Activated CD8-positive, alpha-beta memory T cell treated with anti-CD3 and anti-CD28 coated beads, Interleukin-2, amount 10 ng/mL, durations not matched to agents 7 days and 5 days (primary cell): Measurements from ENCODE around the gene GLIPR2. TPM values are rescaled to one million over a fixed set of nuclear protein-coding genes. Genes with fewer than 3 reads are reported as not detected.
"Not testable (repeated sequence)": the region's sequence is repeated elsewhere in the genome, so short reads cannot be mapped to it uniquely, and the experiment has no call there.

Experiments used
- ATAC-seq: fragments of 150-1000 bp; cut with Tn5 transposase; one replicate; pipeline ENCODE4 v1.10.0; 2021; ENCODE audit warnings: moderate library complexity
- CTCF ChIA-PET: fragments of 350-600 bp; sonication (Branson Sonifier 250); formaldehyde crosslinking; loops from one replicate; lab custom pipeline; 2021; ENCODE audit warnings: antibody characterized with exemption; lab: Charles Lee
- DNase-seq: peaks from one replicate; pipeline ENCODE4 v3.0.0-alpha.2; 2020
- H3K27ac Mint-ChIP-seq: one replicate; pipeline ENCODE4 v1.8.0; 2021; ENCODE audit warnings: mild to moderate bottlenecking, mixed read lengths
- H3K27me3 Mint-ChIP-seq: one replicate; pipeline ENCODE4 v1.8.0; 2021; ENCODE audit warnings: mixed read lengths
- H3K36me3 Mint-ChIP-seq: one replicate; pipeline ENCODE4 v1.8.0; 2021; ENCODE audit warnings: mild to moderate bottlenecking, mixed read lengths
- H3K4me1 Mint-ChIP-seq: one replicate; pipeline ENCODE4 v1.8.0; 2021; ENCODE audit warnings: mixed read lengths
- H3K4me3 Mint-ChIP-seq: one replicate; pipeline ENCODE4 v1.8.0; 2021; ENCODE audit warnings: mild to moderate bottlenecking, moderate library complexity, mixed read lengths
- H3K9me3 Mint-ChIP-seq: one replicate; pipeline ENCODE4 v1.8.0; 2022; ENCODE audit warnings: low read depth, mixed read lengths
- total RNA-seq, 2 experiments: library from RNA; stranded (reverse); gene quantifications; one replicate each; pipeline ENCODE4 v1.2.3, GENCODE V29; 2021

The GLIPR2 gene
- total RNA-seq, result 10 to 100 TPM; 28.4 to 49.8 TPM

GRCh38 chr9:36136272-36136893 lies at the start of gene GLIPR2:
Gene GLIPR2, plus strand, starts transcription at chr9:36136733. Its CDS starts 46 bp downstream, at chr9:36136779.
- Mint-ChIP-seq H3K4me3 (peak within 1 kb of the TSS; percentile 99), H3K27me3 (peaks cover 19% of the 10 kb centered on the region), H3K27ac (peak within 1 kb of the TSS; percentile 66), H3K36me3 (peaks cover 5% of the 10 kb centered on the region), H3K9me3 (no peaks in the 10 kb centered on the region), H3K4me1 (peaks cover 46% of the 10 kb centered on the region)
- CTCF ChIA-PET, result interaction anchor here (0.9 to 5.4 kb wide), 11 partner anchors 8 to 128 kb away, joined by 3 to 49 read pairs (median 5); no protein-coding TSS in a partner anchor
- peak; percentile 99 for ATAC-seq
- DNase-seq, result peak; percentile 85

- CTCF ChIA-PET, result interaction anchor here (1.8 to 3.0 kb wide), 3 partner anchors 14 to 16 kb away, joined by 6 to 9 read pairs (median 6); no protein-coding TSS in a partner anchor
- not testable (repeated sequence) for H3K9me3 Mint-ChIP-seq, H3K27me3 Mint-ChIP-seq, H3K4me3 Mint-ChIP-seq, ATAC-seq, H3K27ac Mint-ChIP-seq, H3K4me1 Mint-ChIP-seq, DNase-seq
- H3K36me3 Mint-ChIP-seq, result peaks cover 23% of the 10 kb centered on the region
Measured at GRCh38 chr9:36087054-36087453, 49.5 kb upstream of the GLIPR2 start.

GRCh38 chr9:36088020-36088419 lies 48.5 kb upstream of the GLIPR2 start:
- DNase-seq (no peak), ATAC-seq (no peak)
- Mint-ChIP-seq H3K9me3 (peaks cover 6% of the 10 kb centered on the region), H3K36me3 (peaks cover 29% of the 10 kb centered on the region), H3K4me3 (no peak overlapping the region), H3K4me1 (peaks cover 15% of the 10 kb centered on the region), H3K27ac (no peak overlapping the region), H3K27me3 (no peaks in the 10 kb centered on the region)
- CTCF ChIA-PET, result interaction anchor here (0.8 to 3.0 kb wide), 3 partner anchors 15 to 76 kb away, joined by 3 to 9 read pairs (median 6); no protein-coding TSS in a partner anchor

- Mint-ChIP-seq H3K4me1 (peaks cover 17% of the 10 kb centered on the region), H3K4me3 (no peak overlapping the region), H3K27me3 (no peaks in the 10 kb centered on the region), H3K9me3 (peaks cover 6% of the 10 kb centered on the region), H3K27ac (peak overlapping the region; percentile 45), H3K36me3 (peaks cover 25% of the 10 kb centered on the region)
- no peak for ATAC-seq
- DNase-seq, result no peak
- CTCF ChIA-PET, result interaction anchor here (2.9 to 3.3 kb wide), 2 partner anchors 11 to 75 kb away, joined by 16 to 19 read pairs; no protein-coding TSS in a partner anchor
Measured at GRCh38 chr9:36091026-36091953, 45.2 kb upstream of the GLIPR2 start.

GRCh38 chr9:36092014-36092413 lies 44.5 kb upstream of the GLIPR2 start:
- H3K27ac Mint-ChIP-seq, result peak overlapping the region; percentile 49

GRCh38 chr9:36092509-36093215 lies 43.9 kb upstream of the GLIPR2 start:
- Mint-ChIP-seq H3K36me3 (peaks cover 13% of the 10 kb centered on the region), H3K4me1 (peaks cover 17% of the 10 kb centered on the region), H3K9me3 (peaks cover 6% of the 10 kb centered on the region), H3K27ac (peak overlapping the region; percentile 90), H3K27me3 (peaks cover under 1% of the 10 kb centered on the region), H3K4me3 (peak overlapping the region; percentile 10)
- peak; percentile 100 for ATAC-seq
- DNase-seq, result peak; percentile 82
- CTCF ChIA-PET, result interaction anchor here (1.2 to 3.3 kb wide), 3 partner anchors 9 to 76 kb away, joined by 5 to 19 read pairs (median 16); partner anchors contain the start of gene CCIN

More at GRCh38 chr9:36092014-36092413, 44.5 kb upstream of the GLIPR2 start:
- ATAC-seq (no peak), DNase-seq (no peak)
- CTCF ChIA-PET, result interaction anchor here (2.9 to 3.3 kb wide), 2 partner anchors 10 to 75 kb away, joined by 16 to 19 read pairs; no protein-coding TSS in a partner anchor
- H3K27me3 Mint-ChIP-seq, result no peaks in the 10 kb centered on the region
- peaks cover 6% of the 10 kb centered on the region for H3K9me3 Mint-ChIP-seq
- no peak overlapping the region for H3K4me3 Mint-ChIP-seq
- H3K36me3 Mint-ChIP-seq, result peaks cover 17% of the 10 kb centered on the region
- H3K4me1 Mint-ChIP-seq, result peaks cover 17% of the 10 kb centered on the region

GRCh38 chr9:36093384-36093783 lies 43.1 kb upstream of the GLIPR2 start:
- DNase-seq (no peak), ATAC-seq (no peak)
- no peak overlapping the region for H3K27ac Mint-ChIP-seq
- peaks cover 3% of the 10 kb centered on the region for H3K27me3 Mint-ChIP-seq
- H3K9me3 Mint-ChIP-seq, result peaks cover 6% of the 10 kb centered on the region
- no peak overlapping the region for H3K4me3 Mint-ChIP-seq
- CTCF ChIA-PET, result interaction anchor here (1.2 to 3.3 kb wide), 3 partner anchors 9 to 76 kb away, joined by 5 to 19 read pairs (median 16); partner anchors contain the start of gene CCIN
- peaks cover 17% of the 10 kb centered on the region for H3K4me1 Mint-ChIP-seq
- H3K36me3 Mint-ChIP-seq, result peaks cover 13% of the 10 kb centered on the region

GRCh38 chr9:36099718-36100117 lies 36.8 kb upstream of the GLIPR2 start:
- Mint-ChIP-seq H3K27me3 (peaks cover 3% of the 10 kb centered on the region), H3K4me1 (peaks cover 7% of the 10 kb centered on the region), H3K9me3 (no peaks in the 10 kb centered on the region), H3K4me3 (no peak overlapping the region), H3K27ac (no peak overlapping the region), H3K36me3 (peaks cover 1% of the 10 kb centered on the region)
- ATAC-seq (no peak), DNase-seq (no peak)
- CTCF ChIA-PET, result interaction anchor here (0.6 to 12.1 kb wide), 5 partner anchors 14 to 394 kb away, joined by 3 to 295 read pairs (median 6); partner anchors contain the start of genes CCIN and CLTA

GRCh38 chr9:36100532-36100931 lies 36.0 kb upstream of the GLIPR2 start:
- CTCF ChIA-PET, result interaction anchor here (1.2 to 12.1 kb wide), 8 partner anchors 8 to 89 kb away, joined by 4 to 295 read pairs (median 7); partner anchors contain the start of genes CCIN and CLTA
- Mint-ChIP-seq H3K36me3 (peaks cover 1% of the 10 kb centered on the region), H3K4me3 (no peak overlapping the region), H3K9me3 (no peaks in the 10 kb centered on the region), H3K27ac (no peak overlapping the region), H3K4me1 (peaks cover 7% of the 10 kb centered on the region), H3K27me3 (peaks cover 3% of the 10 kb centered on the region)
- ATAC-seq (no peak), DNase-seq (no peak)

GRCh38 chr9:36101916-36102741 lies 34.4 kb upstream of the GLIPR2 start:
- H3K36me3 Mint-ChIP-seq, result peaks cover 1% of the 10 kb centered on the region
- CTCF ChIA-PET, result interaction anchor here (0.7 to 12.1 kb wide), 33 partner anchors 10 to 226 kb away, joined by 3 to 295 read pairs (median 8); partner anchors contain the start of genes CCIN, CLTA and GLIPR2
- peaks cover 7% of the 10 kb centered on the region for H3K4me1 Mint-ChIP-seq
- no peak overlapping the region for H3K4me3 Mint-ChIP-seq
- H3K9me3 Mint-ChIP-seq, result no peaks in the 10 kb centered on the region
- ATAC-seq, result no peak
- DNase-seq, result no peak
- no peak overlapping the region for H3K27ac Mint-ChIP-seq
- H3K27me3 Mint-ChIP-seq, result peaks cover 3% of the 10 kb centered on the region

GRCh38 chr9:36102742-36103495 lies 33.6 kb upstream of the GLIPR2 start:
- peak; percentile 91 for DNase-seq
- no peaks in the 10 kb centered on the region for H3K27me3 Mint-ChIP-seq
- H3K27ac Mint-ChIP-seq, result no peak overlapping the region
- no peaks in the 10 kb centered on the region for H3K9me3 Mint-ChIP-seq
- no peaks in the 10 kb centered on the region for H3K36me3 Mint-ChIP-seq
- ATAC-seq, result peak; percentile 100
- H3K4me3 Mint-ChIP-seq, result no peak overlapping the region
- CTCF ChIA-PET, result interaction anchor here (0.7 to 12.1 kb wide), 36 partner anchors 11 to 227 kb away, joined by 3 to 295 read pairs (median 7); partner anchors contain the start of genes CCIN, CLTA and GLIPR2
- peaks cover 7% of the 10 kb centered on the region for H3K4me1 Mint-ChIP-seq
